ENCODE measurements around the gene SLAMF1.
"Not testable (repeated sequence)": the region's sequence is repeated elsewhere in the genome, so short reads cannot be mapped to it uniquely, and the experiment has no call there.

SLAMF1 gene

DNA sequence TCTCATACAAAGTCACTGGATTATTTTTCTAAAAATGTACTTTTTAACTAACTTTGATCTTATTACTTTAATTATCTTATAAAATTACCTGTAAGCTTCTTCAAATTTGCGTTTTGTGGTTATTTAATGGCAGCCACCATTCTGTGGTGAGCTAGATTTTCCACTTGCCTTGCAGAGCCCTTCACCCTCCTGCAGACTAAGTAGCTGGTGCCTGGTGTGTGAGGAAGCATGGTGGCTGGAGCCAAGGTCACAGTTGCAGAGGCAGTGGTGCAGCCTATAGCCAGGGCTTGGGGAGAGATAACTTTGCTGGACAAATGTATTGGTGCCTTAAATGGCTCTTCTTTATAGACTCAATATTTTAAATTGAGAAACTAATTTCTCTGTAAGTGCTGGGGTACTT lies 56.4 kb downstream of the SLAMF1 start:
- H3K4me1 ChIP-seq (ENCODE audit: control insufficient read depth, insufficient read depth, low read depth, low read length) = no peaks in the 10 kb centered on the region
- H3K18ac ChIP-seq (ENCODE audit: low read depth in 1 of 2, low read length in 2 of 2) = no peak overlapping the region
- no peak overlapping the region for H3K14ac ChIP-seq (ENCODE audit: low read length in 2 of 2)
- H2BK120ac ChIP-seq (ENCODE audit: low read depth, low read length) = no peak overlapping the region
- no peak overlapping the region for H4K91ac ChIP-seq (ENCODE audit: low read length)
- no peak overlapping the region for H3K27ac ChIP-seq (ENCODE audit: low read length, poor library complexity, severe bottlenecking)
- DNase-seq = no peak
- H3K4ac ChIP-seq (ENCODE audit: low read depth in 1 of 2, low read length in 2 of 2) = no peak overlapping the region
- no peak overlapping the region for H3K4me3 ChIP-seq (ENCODE audit: insufficient read depth in 1 of 2, low read depth in 1 of 2, low read length in 2 of 2)
- no peaks in the 10 kb centered on the region for H3K27me3 ChIP-seq (ENCODE audit: control insufficient read depth in 1 of 2, insufficient read depth in 1 of 2, low read length in 2 of 2)
- no peak overlapping the region for H2AFZ ChIP-seq (ENCODE audit: low read depth, low read length)
- H3K23ac ChIP-seq (ENCODE audit: low read length in 2 of 2) = no peak overlapping the region
- no peaks in the 10 kb centered on the region for H3K9me3 ChIP-seq (ENCODE audit: control insufficient read depth, low read length)
- WGBS = 89% methylated on average over 1 of the region's 1 CpG
- H2BK15ac ChIP-seq (ENCODE audit: low read depth, poor library complexity, severe bottlenecking) = no peak overlapping the region
- H2AK5ac ChIP-seq (ENCODE audit: low read length, severe bottlenecking) = no peak overlapping the region
- no peaks in the 10 kb centered on the region for H3K36me3 ChIP-seq (ENCODE audit: control insufficient read depth in 1 of 2, insufficient read depth in 2 of 2, low read depth in 1 of 2, low read length in 2 of 2)
- H3K9ac ChIP-seq (ENCODE audit: low read length) = no peak overlapping the region
- no peak overlapping the region for H2BK5ac ChIP-seq (ENCODE audit: low read depth, low read length, poor library complexity, severe bottlenecking)
- no peak overlapping the region for H2BK12ac ChIP-seq (ENCODE audit: low read length in 2 of 2)
- H4K8ac ChIP-seq (ENCODE audit: low read length) = no peak overlapping the region
- H3K79me1 ChIP-seq (replicated peaks; ENCODE audit: low read length, poor library complexity, severe bottlenecking) = no peaks in the 10 kb centered on the region
- H3K4me2 ChIP-seq (ENCODE audit: low read length, poor library complexity, severe bottlenecking) = no peak overlapping the region

- H3K36me3 ChIP-seq (ENCODE audit: control insufficient read depth in 1 of 2, insufficient read depth in 2 of 2, low read depth in 1 of 2, low read length in 2 of 2) = no peaks in the 10 kb centered on the region
- H3K9ac ChIP-seq (ENCODE audit: low read length) = no peak overlapping the region
- H3K4me3 ChIP-seq (ENCODE audit: insufficient read depth in 1 of 2, low read depth in 1 of 2, low read length in 2 of 2) = no peak overlapping the region
- no peak overlapping the region for H3K4me2 ChIP-seq (ENCODE audit: low read length, poor library complexity, severe bottlenecking)
- H4K91ac ChIP-seq (ENCODE audit: low read length) = no peak overlapping the region
- H3K27me3 ChIP-seq (ENCODE audit: control insufficient read depth in 1 of 2, insufficient read depth in 1 of 2, low read length in 2 of 2) = no peaks in the 10 kb centered on the region
- H2AK5ac ChIP-seq (ENCODE audit: low read length, severe bottlenecking) = no peak overlapping the region
- H3K27ac ChIP-seq (ENCODE audit: low read length, poor library complexity, severe bottlenecking) = no peak overlapping the region
- H2BK12ac ChIP-seq (ENCODE audit: low read length in 2 of 2) = no peak overlapping the region
- no peak overlapping the region for H2BK15ac ChIP-seq (ENCODE audit: low read depth, poor library complexity, severe bottlenecking)
- no peak for DNase-seq
- H3K4me1 ChIP-seq (ENCODE audit: control insufficient read depth, insufficient read depth, low read depth, low read length) = no peaks in the 10 kb centered on the region
- no peaks in the 10 kb centered on the region for H3K9me3 ChIP-seq (ENCODE audit: control insufficient read depth, low read length)
- no peak overlapping the region for H2BK5ac ChIP-seq (ENCODE audit: low read depth, low read length, poor library complexity, severe bottlenecking)
- no peak overlapping the region for H3K23ac ChIP-seq (ENCODE audit: low read length in 2 of 2)
- no peak overlapping the region for H2BK120ac ChIP-seq (ENCODE audit: low read depth, low read length)
- no peaks in the 10 kb centered on the region for H3K79me1 ChIP-seq (replicated peaks; ENCODE audit: low read length, poor library complexity, severe bottlenecking)
- no peak overlapping the region for H2AFZ ChIP-seq (ENCODE audit: low read depth, low read length)
- no peak overlapping the region for H3K4ac ChIP-seq (ENCODE audit: low read depth in 1 of 2, low read length in 2 of 2)
- H3K14ac ChIP-seq (ENCODE audit: low read length in 2 of 2) = no peak overlapping the region
- 84% methylated on average over 6 of the region's 6 CpGs for WGBS
- no peak overlapping the region for H4K8ac ChIP-seq (ENCODE audit: low read length)
- no peak overlapping the region for H3K18ac ChIP-seq (ENCODE audit: low read depth in 1 of 2, low read length in 2 of 2)
Observed at GRCh38 chr1:160588468-160588867, 58.4 kb downstream of the SLAMF1 start.

- H4K8ac ChIP-seq (ENCODE audit: low read length) = no peak overlapping the region
- H2BK5ac ChIP-seq (ENCODE audit: low read depth, low read length, poor library complexity, severe bottlenecking) = no peak overlapping the region
- no peak overlapping the region for H3K9ac ChIP-seq (ENCODE audit: low read length)
- no peak overlapping the region for H2BK120ac ChIP-seq (ENCODE audit: low read depth, low read length)
- H3K18ac ChIP-seq (ENCODE audit: low read depth in 1 of 2, low read length in 2 of 2) = no peak overlapping the region
- no peaks in the 10 kb centered on the region for H3K79me1 ChIP-seq (replicated peaks; ENCODE audit: low read length, poor library complexity, severe bottlenecking)
- no peak overlapping the region for H3K14ac ChIP-seq (ENCODE audit: low read length in 2 of 2)
- H2BK12ac ChIP-seq (ENCODE audit: low read length in 2 of 2) = no peak overlapping the region
- no peak overlapping the region for H3K4me2 ChIP-seq (ENCODE audit: low read length, poor library complexity, severe bottlenecking)
- H3K4me3 ChIP-seq (ENCODE audit: insufficient read depth in 1 of 2, low read depth in 1 of 2, low read length in 2 of 2) = no peak overlapping the region
- H3K36me3 ChIP-seq (ENCODE audit: control insufficient read depth in 1 of 2, insufficient read depth in 2 of 2, low read depth in 1 of 2, low read length in 2 of 2) = no peaks in the 10 kb centered on the region
- no peak overlapping the region for H2AFZ ChIP-seq (ENCODE audit: low read depth, low read length)
- H3K23ac ChIP-seq (ENCODE audit: low read length in 2 of 2) = no peak overlapping the region
- H3K27me3 ChIP-seq (ENCODE audit: control insufficient read depth in 1 of 2, insufficient read depth in 1 of 2, low read length in 2 of 2) = no peaks in the 10 kb centered on the region
- no peaks in the 10 kb centered on the region for H3K4me1 ChIP-seq (ENCODE audit: control insufficient read depth, insufficient read depth, low read depth, low read length)
- no peak overlapping the region for H3K27ac ChIP-seq (ENCODE audit: low read length, poor library complexity, severe bottlenecking)
- WGBS = 88% methylated on average over 1 of the region's 1 CpG
- no peak overlapping the region for H2AK5ac ChIP-seq (ENCODE audit: low read length, severe bottlenecking)
- no peak overlapping the region for H2BK15ac ChIP-seq (ENCODE audit: low read depth, poor library complexity, severe bottlenecking)
- no peak for DNase-seq
- no peak overlapping the region for H3K4ac ChIP-seq (ENCODE audit: low read depth in 1 of 2, low read length in 2 of 2)
- H3K9me3 ChIP-seq (ENCODE audit: control insufficient read depth, low read length) = no peaks in the 10 kb centered on the region
- no peak overlapping the region for H4K91ac ChIP-seq (ENCODE audit: low read length)
Observed at GRCh38 chr1:160584784-160585183, 62.1 kb downstream of the SLAMF1 start.

DNA sequence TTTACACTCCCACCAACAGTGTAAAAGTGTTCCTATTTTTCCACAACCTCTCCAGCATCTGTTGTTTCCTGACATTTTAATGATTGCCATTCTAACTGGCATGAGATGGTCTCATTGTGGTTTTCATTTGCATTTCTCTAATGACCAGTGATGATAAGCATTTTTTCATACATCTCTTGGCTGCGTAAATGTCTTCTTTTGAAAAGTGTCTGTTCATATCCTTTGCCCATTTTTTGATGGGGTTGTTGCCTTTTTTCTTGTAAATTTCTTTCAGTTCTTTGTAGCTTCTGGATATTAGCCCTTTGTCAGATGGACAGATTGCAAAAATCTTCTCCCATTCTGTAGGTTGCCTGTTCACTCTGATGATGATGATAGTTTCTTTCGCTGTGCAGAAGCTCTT lies 63.9 kb downstream of the SLAMF1 start:
- H3K4me3 ChIP-seq (ENCODE audit: insufficient read depth in 1 of 2, low read depth in 1 of 2, low read length in 2 of 2); H3K27me3 ChIP-seq (ENCODE audit: control insufficient read depth in 1 of 2, insufficient read depth in 1 of 2, low read length in 2 of 2); H2AFZ ChIP-seq (ENCODE audit: low read depth, low read length); H3K4me2 ChIP-seq (ENCODE audit: low read length, poor library complexity, severe bottlenecking); H2AK5ac ChIP-seq (ENCODE audit: low read length, severe bottlenecking); H3K79me1 ChIP-seq (replicated peaks; ENCODE audit: low read length, poor library complexity, severe bottlenecking); H4K91ac ChIP-seq (ENCODE audit: low read length); DNase-seq; H2BK5ac ChIP-seq (ENCODE audit: low read depth, low read length, poor library complexity, severe bottlenecking); H3K9me3 ChIP-seq (ENCODE audit: control insufficient read depth, low read length); H3K14ac ChIP-seq (ENCODE audit: low read length in 2 of 2); H2BK12ac ChIP-seq (ENCODE audit: low read length in 2 of 2); H3K36me3 ChIP-seq (ENCODE audit: control insufficient read depth in 1 of 2, insufficient read depth in 2 of 2, low read depth in 1 of 2, low read length in 2 of 2); H3K4me1 ChIP-seq (ENCODE audit: control insufficient read depth, insufficient read depth, low read depth, low read length); H3K4ac ChIP-seq (ENCODE audit: low read depth in 1 of 2, low read length in 2 of 2); H4K8ac ChIP-seq (ENCODE audit: low read length); H3K18ac ChIP-seq (ENCODE audit: low read depth in 1 of 2, low read length in 2 of 2); H3K9ac ChIP-seq (ENCODE audit: low read length); H2BK120ac ChIP-seq (ENCODE audit: low read depth, low read length); H3K27ac ChIP-seq (ENCODE audit: low read length, poor library complexity, severe bottlenecking); H2BK15ac ChIP-seq (ENCODE audit: low read depth, poor library complexity, severe bottlenecking); H3K23ac ChIP-seq (ENCODE audit: low read length in 2 of 2): not testable (repeated sequence)
- 90% methylated on average over 1 of the region's 2 CpGs for WGBS

All from mesenchymal stem cell (in vitro differentiated cells and primary cell).